GM12872 (cell line): ENCODE data around the gene SLCO3A1.

Experiments used
- CTCF ChIP-seq: IDR thresholded peaks from 3 replicates; pipeline ENCODE4 v1.5.1; 2011; ENCODE audit warnings: low read depth, mild to moderate bottlenecking, low read length, moderate library complexity; ENCODE audit not compliant: insufficient read depth

SLCO3A1 gene

GRCh38 chr15:91896341-91897055 lies 43.0 kb downstream of the SLCO3A1 start:
- no peak for TF ChIP-seq CTCF

- TF ChIP-seq CTCF, result no peak
Measured at GRCh38 chr15:91897585-91898372, 44.3 kb downstream of the SLCO3A1 start.

DNA sequence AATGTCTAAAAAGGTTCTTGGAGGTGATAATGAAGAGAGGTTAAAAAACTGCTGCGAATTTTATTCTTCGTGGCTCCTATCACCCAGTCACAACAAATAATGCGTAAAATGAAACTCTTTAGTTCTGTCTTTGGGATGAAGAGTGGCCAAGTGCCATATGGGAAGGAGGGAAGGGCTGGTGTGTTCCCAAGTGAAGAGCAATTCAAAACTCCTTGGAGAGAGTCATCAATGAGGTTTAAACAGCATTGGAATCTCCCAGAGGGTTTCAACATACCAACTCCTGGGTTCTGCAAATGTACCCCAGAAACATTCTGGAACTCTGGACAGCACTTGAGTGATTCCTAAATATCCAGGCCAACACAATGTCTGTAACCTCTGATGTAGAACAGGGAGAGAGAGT lies 45.3 kb downstream of the SLCO3A1 start:
- no peak for TF ChIP-seq CTCF

DNA sequence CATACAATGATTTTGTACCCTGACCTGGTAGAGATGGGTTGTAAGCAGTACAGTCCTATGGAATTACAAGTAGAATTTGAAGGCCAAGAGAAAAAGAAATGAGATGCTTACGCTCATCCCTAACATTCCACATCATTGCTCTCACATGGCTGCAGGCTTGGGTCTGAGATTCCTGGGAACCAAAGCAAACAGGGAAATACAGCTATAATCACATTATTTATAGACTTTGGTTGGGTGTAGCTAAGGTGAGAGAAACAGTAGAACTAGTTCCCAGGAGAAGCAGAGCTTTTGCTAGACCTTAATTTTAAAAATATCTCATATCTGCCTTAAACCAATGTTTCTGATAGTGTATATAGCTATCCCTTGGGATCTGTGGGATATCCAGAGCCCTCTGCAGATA lies 51.4 kb downstream of the SLCO3A1 start:
- TF ChIP-seq CTCF, result no peak

DNA sequence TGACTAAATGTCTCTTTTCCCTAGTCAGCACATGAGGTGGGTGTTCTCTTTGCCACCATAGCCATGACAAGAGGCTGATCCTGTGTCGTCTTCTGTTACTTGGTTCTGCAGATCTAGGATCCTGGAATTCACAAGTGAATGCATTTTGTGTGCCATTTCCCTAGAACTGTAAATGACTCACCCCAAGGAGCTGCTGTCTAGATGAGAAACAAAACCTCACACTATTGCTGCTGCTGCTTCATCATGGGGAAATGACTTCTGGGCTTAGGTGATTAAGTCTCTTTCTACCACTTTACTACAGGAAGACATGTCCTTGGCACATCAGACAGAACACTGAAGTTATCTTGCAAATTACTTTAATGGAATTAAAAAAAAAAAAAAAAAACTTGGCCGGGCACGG lies 54.9 kb downstream of the SLCO3A1 start:
- TF ChIP-seq CTCF, result no peak

DNA sequence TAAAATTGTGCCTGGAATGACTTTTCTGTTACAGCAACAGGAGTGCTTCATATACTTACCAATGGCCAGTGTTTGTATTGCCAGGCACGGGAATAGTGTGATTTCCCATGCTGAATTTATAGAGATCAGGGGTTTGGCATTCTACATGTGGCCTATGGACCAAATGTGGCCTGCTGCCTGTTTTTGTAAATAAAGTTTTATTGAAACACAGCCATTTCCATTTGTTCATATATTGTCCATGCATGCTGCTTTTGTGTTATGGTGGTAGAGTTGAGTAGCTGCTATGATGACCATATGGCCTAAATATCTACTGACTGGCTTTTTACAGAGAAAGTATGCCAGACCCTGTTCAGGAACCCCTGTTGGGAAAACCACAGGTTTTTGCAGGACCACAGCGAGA lies 55.6 kb downstream of the SLCO3A1 start:
- no peak for TF ChIP-seq CTCF

- TF ChIP-seq CTCF, result no peak
Measured at GRCh38 chr15:91909574-91909973, 56.1 kb downstream of the SLCO3A1 start.
